ENCODE measurements around the gene CYB5RL.

DNA sequence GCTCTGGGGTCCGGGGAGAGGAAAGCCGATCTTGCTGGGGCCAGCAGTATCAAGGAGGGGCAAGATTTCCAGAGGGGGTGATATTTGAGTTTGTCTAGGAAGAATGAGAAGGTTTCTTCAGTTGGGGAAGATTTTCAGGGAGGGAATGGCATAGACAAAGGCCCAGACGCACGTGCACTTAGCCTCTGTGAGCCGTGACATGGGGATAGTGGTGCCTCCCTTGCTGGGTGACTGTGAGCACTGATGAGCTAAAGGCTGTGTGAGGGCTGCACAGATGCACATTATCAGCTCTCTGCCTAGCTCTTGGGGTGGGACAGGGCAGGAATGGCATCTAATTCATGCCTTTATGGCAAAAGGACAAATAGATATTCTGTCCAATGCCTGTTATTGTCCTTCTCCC is 48.8 kb downstream of the CYB5RL start:
- TF ChIP-seq CTCF (IDR thresholded peaks at IDR 0.05) (no peak), POLR2A (IDR thresholded peaks at IDR 0.05) (no peak)
